ENCODE results near the gene CUBN. TPM values are rescaled to one million over a fixed set of nuclear protein-coding genes. Genes with fewer than 3 reads are reported as not detected.

The CUBN gene
- total and polyA plus RNA-seq, 2 of the 13 experiments (the other 11 are each of a cell fraction or from before 2014, with no cell fraction given): 0.27 to 0.32 TPM

DNA sequence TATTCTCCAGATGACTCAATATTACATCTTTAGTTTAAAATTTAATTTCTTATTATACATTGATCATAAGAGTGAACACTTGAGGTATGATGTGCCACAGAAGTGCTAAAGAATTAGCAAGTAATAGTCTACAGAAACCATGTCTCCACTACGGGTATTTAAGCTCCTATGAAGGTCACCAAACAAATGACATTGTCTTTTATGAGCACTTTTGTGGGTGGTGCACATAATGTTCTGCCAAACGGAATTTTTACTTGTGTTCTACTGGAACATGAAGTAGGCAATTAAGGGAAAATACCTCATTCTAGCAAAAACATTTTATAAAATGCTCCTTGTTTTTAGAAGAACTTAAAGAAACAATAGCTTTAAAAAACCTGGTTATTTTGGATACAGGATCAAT lies 27.4 kb upstream of the CUBN start:
- H3K9ac ChIP-seq (ENCODE audit: insufficient read depth, low read depth, low read length): no peak overlapping the region
- CTCF ChIA-PET (ENCODE audit: low intra/inter-chr PET ratio, low total read pairs): no interaction called here
- POLR2A ChIA-PET: no interaction called here
- in situ Hi-C loops (cut with HindIII; ENCODE audit: extremely low pct_ligation_motif_present, low pct_unique_long_range_greater_than_20kb): no loop called here
- BruUV-seq (replicated peaks): no TSS peak
- FAIRE-seq: no peak
- DNase-seq (ENCODE audit: low spot score): no peak
- no peaks in the 10 kb centered on the region for H3K9me3 ChIP-seq (ENCODE audit: low read length)
- H4K20me1 ChIP-seq (ENCODE audit: insufficient read depth, low read length): no peaks in the 10 kb centered on the region
- H3K27me3 ChIP-seq (ENCODE audit: control insufficient read depth in 1 of 2, insufficient read depth in 2 of 2, low read length in 2 of 2): no peaks in the 10 kb centered on the region
- no peak overlapping the region for H3K4me2 ChIP-seq (ENCODE audit: low read depth, low read length)
- ATAC-seq: no peak
- no peak overlapping the region for H3K4me3 ChIP-seq (replicated peaks in 1 of 3; ENCODE audit: insufficient read depth in 1 of 3, low read depth in 2 of 3, low read length in 3 of 3)
- H3K36me3 ChIP-seq (replicated peaks in 1 of 2; ENCODE audit: control insufficient read depth in 1 of 2, insufficient read depth in 2 of 2, low read length in 2 of 2): no peaks in the 10 kb centered on the region
- WGBS (ENCODE audit: low lambda C conversion rate): 49% methylated on average over 2 of the region's 2 CpGs
- no peak overlapping the region for H2AFZ ChIP-seq (ENCODE audit: low read length)
- no peaks in the 10 kb centered on the region for H3K79me2 ChIP-seq (ENCODE audit: insufficient read depth, low read length)
- intact Hi-C loops (cut with micrococcal nuclease; ENCODE audit: unreplicated experiment): no loop called here
- no peaks in the 10 kb centered on the region for H3K4me1 ChIP-seq (ENCODE audit: insufficient read depth, low read length)
- H3K27ac ChIP-seq (ENCODE audit: extremely low read length, insufficient read depth, low read length): no peak overlapping the region
- TF ChIP-seq, protein P1, sequence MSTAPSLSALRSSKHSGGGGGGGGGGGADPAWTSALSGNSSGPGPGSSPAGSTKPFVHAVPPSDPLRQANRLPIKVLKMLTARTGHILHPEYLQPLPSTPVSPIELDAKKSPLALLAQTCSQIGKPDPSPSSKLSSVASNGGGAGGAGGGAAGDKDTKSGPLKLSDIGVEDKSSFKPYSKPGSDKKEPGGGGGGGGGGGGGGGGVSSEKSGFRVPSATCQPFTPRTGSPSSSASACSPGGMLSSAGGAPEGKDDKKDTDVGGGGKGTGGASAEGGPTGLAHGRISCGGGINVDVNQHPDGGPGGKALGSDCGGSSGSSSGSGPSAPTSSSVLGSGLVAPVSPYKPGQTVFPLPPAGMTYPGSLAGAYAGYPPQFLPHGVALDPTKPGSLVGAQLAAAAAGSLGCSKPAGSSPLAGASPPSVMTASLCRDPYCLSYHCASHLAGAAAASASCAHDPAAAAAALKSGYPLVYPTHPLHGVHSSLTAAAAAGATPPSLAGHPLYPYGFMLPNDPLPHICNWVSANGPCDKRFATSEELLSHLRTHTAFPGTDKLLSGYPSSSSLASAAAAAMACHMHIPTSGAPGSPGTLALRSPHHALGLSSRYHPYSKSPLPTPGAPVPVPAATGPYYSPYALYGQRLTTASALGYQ (CRISPR knock-in tag; IDR thresholded peaks at IDR 0.05): no peak
- TF ChIP-seq CBFB (CRISPR knock-in tag; IDR thresholded peaks at IDR 0.05) (no peak), FOSL2 (CRISPR knock-in tag; IDR thresholded peaks at IDR 0.05) (no peak), IKZF4 (CRISPR knock-in tag; IDR thresholded peaks at IDR 0.05; ENCODE audit: borderline replicate concordance, low read depth, not compliant biosample characterization) (no peak), HHEX (CRISPR knock-in tag; IDR thresholded peaks at IDR 0.05) (no peak), ZNF235 (CRISPR knock-in tag; IDR thresholded peaks at IDR 0.05; ENCODE audit: borderline replicate concordance) (no peak), ZFP1 (CRISPR knock-in tag; IDR thresholded peaks at IDR 0.05) (no peak), MYNN (CRISPR knock-in tag; IDR thresholded peaks at IDR 0.05; ENCODE audit: low read depth) (no peak), NPAS2 (CRISPR knock-in tag; IDR thresholded peaks at IDR 0.05; ENCODE audit: borderline replicate concordance) (no peak), MIER2 (CRISPR knock-in tag; IDR thresholded peaks at IDR 0.05) (no peak), ZNF10 (CRISPR knock-in tag; IDR thresholded peaks at IDR 0.05; ENCODE audit: borderline replicate concordance, low read depth) (no peak), RBM22 (optimal IDR thresholded peaks at IDR 0.05; ENCODE audit: low read length) (no peak)
- TF ChIP-seq, protein P2, sequence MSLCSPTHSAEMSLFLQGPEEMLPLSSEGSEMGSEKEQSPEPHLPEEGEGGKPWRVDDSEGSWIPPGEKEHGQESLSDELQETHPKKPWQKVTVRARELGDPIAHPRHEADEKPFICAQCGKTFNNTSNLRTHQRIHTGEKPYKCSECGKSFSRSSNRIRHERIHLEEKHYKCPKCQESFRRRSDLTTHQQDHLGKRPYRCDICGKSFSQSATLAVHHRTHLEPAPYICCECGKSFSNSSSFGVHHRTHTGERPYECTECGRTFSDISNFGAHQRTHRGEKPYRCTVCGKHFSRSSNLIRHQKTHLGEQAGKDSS (CRISPR knock-in tag; IDR thresholded peaks at IDR 0.05; ENCODE audit: borderline replicate concordance, low read depth): no peak
- TF ChIP-seq, protein P3, sequence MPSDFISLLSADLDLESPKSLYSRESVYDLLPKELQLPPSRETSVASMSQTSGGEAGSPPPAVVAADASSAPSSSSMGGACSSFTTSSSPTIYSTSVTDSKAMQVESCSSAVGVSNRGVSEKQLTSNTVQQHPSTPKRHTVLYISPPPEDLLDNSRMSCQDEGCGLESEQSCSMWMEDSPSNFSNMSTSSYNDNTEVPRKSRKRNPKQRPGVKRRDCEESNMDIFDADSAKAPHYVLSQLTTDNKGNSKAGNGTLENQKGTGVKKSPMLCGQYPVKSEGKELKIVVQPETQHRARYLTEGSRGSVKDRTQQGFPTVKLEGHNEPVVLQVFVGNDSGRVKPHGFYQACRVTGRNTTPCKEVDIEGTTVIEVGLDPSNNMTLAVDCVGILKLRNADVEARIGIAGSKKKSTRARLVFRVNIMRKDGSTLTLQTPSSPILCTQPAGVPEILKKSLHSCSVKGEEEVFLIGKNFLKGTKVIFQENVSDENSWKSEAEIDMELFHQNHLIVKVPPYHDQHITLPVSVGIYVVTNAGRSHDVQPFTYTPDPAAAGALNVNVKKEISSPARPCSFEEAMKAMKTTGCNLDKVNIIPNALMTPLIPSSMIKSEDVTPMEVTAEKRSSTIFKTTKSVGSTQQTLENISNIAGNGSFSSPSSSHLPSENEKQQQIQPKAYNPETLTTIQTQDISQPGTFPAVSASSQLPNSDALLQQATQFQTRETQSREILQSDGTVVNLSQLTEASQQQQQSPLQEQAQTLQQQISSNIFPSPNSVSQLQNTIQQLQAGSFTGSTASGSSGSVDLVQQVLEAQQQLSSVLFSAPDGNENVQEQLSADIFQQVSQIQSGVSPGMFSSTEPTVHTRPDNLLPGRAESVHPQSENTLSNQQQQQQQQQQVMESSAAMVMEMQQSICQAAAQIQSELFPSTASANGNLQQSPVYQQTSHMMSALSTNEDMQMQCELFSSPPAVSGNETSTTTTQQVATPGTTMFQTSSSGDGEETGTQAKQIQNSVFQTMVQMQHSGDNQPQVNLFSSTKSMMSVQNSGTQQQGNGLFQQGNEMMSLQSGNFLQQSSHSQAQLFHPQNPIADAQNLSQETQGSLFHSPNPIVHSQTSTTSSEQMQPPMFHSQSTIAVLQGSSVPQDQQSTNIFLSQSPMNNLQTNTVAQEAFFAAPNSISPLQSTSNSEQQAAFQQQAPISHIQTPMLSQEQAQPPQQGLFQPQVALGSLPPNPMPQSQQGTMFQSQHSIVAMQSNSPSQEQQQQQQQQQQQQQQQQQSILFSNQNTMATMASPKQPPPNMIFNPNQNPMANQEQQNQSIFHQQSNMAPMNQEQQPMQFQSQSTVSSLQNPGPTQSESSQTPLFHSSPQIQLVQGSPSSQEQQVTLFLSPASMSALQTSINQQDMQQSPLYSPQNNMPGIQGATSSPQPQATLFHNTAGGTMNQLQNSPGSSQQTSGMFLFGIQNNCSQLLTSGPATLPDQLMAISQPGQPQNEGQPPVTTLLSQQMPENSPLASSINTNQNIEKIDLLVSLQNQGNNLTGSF (CRISPR knock-in tag; IDR thresholded peaks at IDR 0.05): no peak
- TF ChIP-seq, protein P4, sequence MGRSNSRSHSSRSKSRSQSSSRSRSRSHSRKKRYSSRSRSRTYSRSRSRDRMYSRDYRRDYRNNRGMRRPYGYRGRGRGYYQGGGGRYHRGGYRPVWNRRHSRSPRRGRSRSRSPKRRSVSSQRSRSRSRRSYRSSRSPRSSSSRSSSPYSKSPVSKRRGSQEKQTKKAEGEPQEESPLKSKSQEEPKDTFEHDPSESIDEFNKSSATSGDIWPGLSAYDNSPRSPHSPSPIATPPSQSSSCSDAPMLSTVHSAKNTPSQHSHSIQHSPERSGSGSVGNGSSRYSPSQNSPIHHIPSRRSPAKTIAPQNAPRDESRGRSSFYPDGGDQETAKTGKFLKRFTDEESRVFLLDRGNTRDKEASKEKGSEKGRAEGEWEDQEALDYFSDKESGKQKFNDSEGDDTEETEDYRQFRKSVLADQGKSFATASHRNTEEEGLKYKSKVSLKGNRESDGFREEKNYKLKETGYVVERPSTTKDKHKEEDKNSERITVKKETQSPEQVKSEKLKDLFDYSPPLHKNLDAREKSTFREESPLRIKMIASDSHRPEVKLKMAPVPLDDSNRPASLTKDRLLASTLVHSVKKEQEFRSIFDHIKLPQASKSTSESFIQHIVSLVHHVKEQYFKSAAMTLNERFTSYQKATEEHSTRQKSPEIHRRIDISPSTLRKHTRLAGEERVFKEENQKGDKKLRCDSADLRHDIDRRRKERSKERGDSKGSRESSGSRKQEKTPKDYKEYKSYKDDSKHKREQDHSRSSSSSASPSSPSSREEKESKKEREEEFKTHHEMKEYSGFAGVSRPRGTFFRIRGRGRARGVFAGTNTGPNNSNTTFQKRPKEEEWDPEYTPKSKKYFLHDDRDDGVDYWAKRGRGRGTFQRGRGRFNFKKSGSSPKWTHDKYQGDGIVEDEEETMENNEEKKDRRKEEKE (IDR thresholded peaks at IDR 0.05): no peak
